Stomach smooth muscle (tissue), 2 donors: ENCODE measurements around the gene NAPSA.

Source experiments
- H3K27ac ChIP-seq: one replicate; pipeline ENCODE4 v1.7.0; 2013; ENCODE audit warnings: mild to moderate bottlenecking, low read length, inconsistent platforms
- H3K27me3 ChIP-seq, 2 donors: one replicate each; pipeline ENCODE4 v1.7.0; 2013; ENCODE audit warnings: low read length in 2 of 2; ENCODE audit not compliant: insufficient read depth in 2 of 2, control insufficient read depth in 1 of 2
- H3K36me3 ChIP-seq, 2 donors: one replicate each; pipeline ENCODE4 v1.7.0; 2013; ENCODE audit warnings: low read length in 2 of 2; ENCODE audit not compliant: control insufficient read depth in 2 of 2, insufficient read depth in 2 of 2
- H3K4me1 ChIP-seq: one replicate; pipeline ENCODE4 v1.7.0; 2013; ENCODE audit warnings: low read length; ENCODE audit not compliant: control insufficient read depth, insufficient read depth
- H3K4me3 ChIP-seq, 2 donors: one replicate each; pipeline ENCODE4 v1.7.0; 2013; ENCODE audit warnings: low read length in 2 of 2
- H3K9ac ChIP-seq, 2 donors: one replicate each; pipeline ENCODE4 v1.7.0; 2013; ENCODE audit warnings: low read length in 2 of 2, mild to moderate bottlenecking in 1 of 2
- H3K9me3 ChIP-seq, 2 donors: one replicate each; pipeline ENCODE4 v1.7.0; 2013; ENCODE audit warnings: low read length in 2 of 2; ENCODE audit not compliant: control insufficient read depth in 2 of 2
- donor health status: healthy.
- donor health status: Pancreatic carcinoma.

The NAPSA gene

GRCh38 chr19:50311723-50312635, 53.5 kb downstream of the NAPSA start:
- Histone ChIP-seq H3K27me3 (peaks cover 26 to 47% of the 10 kb centered on the region in 2 donors), H3K27ac (no peak overlapping the region), H3K9ac (no peak overlapping the region), H3K4me3 (no peak overlapping the region), H3K9me3 (peaks cover 7% of the 10 kb centered on the region in 2 donors), H3K36me3 (no peaks in the 10 kb centered on the region), H3K4me1 (no peaks in the 10 kb centered on the region)

GRCh38 chr19:50310759-50311465, 54.5 kb downstream of the NAPSA start:
- Histone ChIP-seq H3K9me3 (peaks cover 7 to 11% of the 10 kb centered on the region in 2 donors), H3K27me3 (peaks cover 29 to 44% of the 10 kb centered on the region in 2 donors), H3K4me3 (no peak overlapping the region), H3K27ac (no peak overlapping the region), H3K9ac (no peak overlapping the region), H3K4me1 (no peaks in the 10 kb centered on the region), H3K36me3 (no peaks in the 10 kb centered on the region)

DNA sequence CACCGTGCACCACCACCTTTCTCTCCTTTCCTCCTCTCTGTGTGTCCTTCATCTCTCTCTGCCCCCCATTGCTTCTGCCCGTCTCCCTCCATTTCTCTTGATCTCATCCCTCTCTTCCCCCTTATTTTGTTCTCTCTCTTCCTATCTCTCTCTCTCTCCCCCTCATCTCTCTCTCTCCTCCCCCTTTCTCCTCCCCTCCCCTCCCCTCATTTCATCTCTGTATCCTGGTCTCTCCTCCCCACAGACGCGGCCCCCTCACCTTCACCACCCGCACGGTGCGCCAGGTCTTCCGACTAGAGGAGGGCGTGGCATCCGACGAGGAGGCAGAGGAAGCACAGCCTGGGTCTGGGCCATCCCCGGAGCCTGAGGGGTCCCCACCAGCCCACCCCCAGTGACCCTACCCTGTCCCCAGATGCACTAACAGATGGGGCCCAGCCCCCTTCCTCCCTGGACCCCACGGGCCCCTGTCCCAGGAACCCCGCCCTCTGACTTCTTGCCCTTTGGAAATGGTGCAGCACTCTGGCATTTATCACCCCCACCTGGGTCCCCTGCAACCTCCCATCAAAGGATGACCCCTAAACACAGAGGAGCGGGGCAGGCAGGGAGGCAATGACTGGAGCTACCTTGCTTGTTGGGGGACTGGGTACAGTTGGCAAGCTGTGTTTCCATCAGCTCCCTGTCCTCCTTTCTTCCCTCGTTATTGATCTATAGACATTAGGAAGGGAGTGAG, 55.9 kb downstream of the NAPSA start:
- H3K27me3 ChIP-seq = peaks cover 27 to 35% of the 10 kb centered on the region in 2 donors
- peaks cover 7 to 11% of the 10 kb centered on the region in 2 donors for H3K9me3 ChIP-seq

DNA sequence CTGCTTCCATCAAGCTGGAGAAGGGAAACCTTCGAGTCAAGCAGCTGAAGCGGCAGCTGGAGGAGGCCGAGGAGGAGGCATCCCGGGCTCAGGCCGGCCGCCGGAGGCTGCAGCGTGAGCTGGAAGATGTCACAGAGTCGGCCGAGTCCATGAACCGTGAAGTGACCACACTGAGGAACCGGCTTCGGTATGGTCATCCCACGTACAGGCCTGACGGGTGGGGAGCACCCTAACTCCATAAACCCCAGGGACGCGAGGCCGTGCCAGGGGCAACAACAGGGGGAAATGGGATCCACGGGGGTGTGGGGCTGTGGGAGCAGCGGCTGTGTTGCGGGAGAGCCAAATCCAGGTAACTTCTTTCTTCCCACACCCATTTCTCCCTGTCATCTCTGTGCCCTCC, 56.4 kb downstream of the NAPSA start:
- peaks cover 27 to 30% of the 10 kb centered on the region in 2 donors for H3K27me3 ChIP-seq
- H3K4me3 ChIP-seq = no peak overlapping the region
- H3K9ac ChIP-seq = no peak overlapping the region

More for the DNA sequence above, 55.9 kb downstream of the NAPSA start:
- Histone ChIP-seq H3K4me3 (no peak overlapping the region), H3K9ac (no peak overlapping the region), H3K36me3 (no peaks in the 10 kb centered on the region), H3K4me1 (no peaks in the 10 kb centered on the region), H3K27ac (no peak overlapping the region)

More for the DNA sequence above, 56.4 kb downstream of the NAPSA start:
- H3K9me3 ChIP-seq = peaks cover 7 to 11% of the 10 kb centered on the region in 2 donors
- H3K4me1 ChIP-seq = no peaks in the 10 kb centered on the region
- no peaks in the 10 kb centered on the region for H3K36me3 ChIP-seq
- no peak overlapping the region for H3K27ac ChIP-seq
